A549 (cell line): ENCODE measurements around the gene LRRC4C. TPM values are rescaled to one million over a fixed set of nuclear protein-coding genes. Genes with fewer than 3 reads are reported as not detected.

Experiments used
- ATAC-seq, 2 experiments: fragments of 200-7000 bp in 1 of 2; fragments of >200 bp in 1 of 2; cut with Nextera tagmentation in 1 of 2; cut with Tn5 transposase in 1 of 2; 3 replicates each; pipeline versions ENCODE4 v1.8.0 to v1.9.1; 2018 to 2020; ENCODE audit warnings: mild to moderate bottlenecking in 1 of 2, moderate library complexity in 1 of 2
- CTCF ChIA-PET: fragments of 300-600 bp; sonication (Branson Sonifier 250); formaldehyde crosslinking; extraction: SDS; loops from one replicate; lab custom pipeline; 2021; ENCODE audit warnings: antibody characterized with exemption, inconsistent platforms; lab: Yijun Ruan, JAX
- POLR2A ChIA-PET: fragments of 350-600 bp; formaldehyde crosslinking; extraction: SDS; loops from one replicate; lab custom pipeline; 2021; ENCODE audit warnings: antibody characterized with exemption, inconsistent platforms; lab: Yijun Ruan, JAX
- DNase-seq, 2 experiments: peaks; one replicate each; pipeline versions ENCODE4 v3.0.0 to v3.0.0-alpha.2; 2011 to 2016; ENCODE audit warnings: low read depth in 1 of 2, low spot score in 1 of 2
- FAIRE-seq: peaks from 2 replicates; lab custom pipeline; 2011; peaks lifted over from hg19 to GRCh38; lab: Jason Lieb, UNC
- H3K27ac ChIP-seq, 2 experiments: fragments of >200 bp; sonication (Bioruptor Twin); formaldehyde crosslinking; 3 replicates each; pipeline ENCODE4 v1.5.1; 2016 to 2017
- H3K4me1 ChIP-seq: fragments of >200 bp; sonication (Bioruptor Twin); formaldehyde crosslinking; 3 replicates; pipeline ENCODE4 v1.6.1; 2016
- H3K4me2 ChIP-seq: fragments of >200 bp; sonication (Bioruptor Twin); formaldehyde crosslinking; 3 replicates; pipeline ENCODE4 v1.6.1; 2016
- H3K4me3 ChIP-seq: fragments of >200 bp; sonication (Bioruptor Twin); formaldehyde crosslinking; 3 replicates; pipeline ENCODE4 v1.5.1; 2016
- H3K9me3 ChIP-seq: fragments of >200 bp; sonication (Bioruptor Twin); formaldehyde crosslinking; 3 replicates; pipeline ENCODE4 v1.6.1; 2016
- CEBPB ChIP-seq, 2 experiments: fragments of >200 bp in 1 of 2; sonication (Bioruptor Twin) in 1 of 2; formaldehyde crosslinking in 1 of 2; IDR thresholded peaks; 2 replicates each; pipeline ENCODE4 v1.6.1; 2012 to 2016
- CHD2 ChIP-seq: fragments of 150-350 bp; IDR thresholded peaks from 2 replicates; pipeline ENCODE4 v1.6.1; 2014; ENCODE audit warnings: low read length; ENCODE audit not compliant: partially characterized antibody
- ESRRA ChIP-seq: fragments of 150-350 bp; IDR thresholded peaks from 2 replicates; pipeline ENCODE4 v1.6.1; 2014; ENCODE audit warnings: mild to moderate bottlenecking, low read length, borderline replicate concordance
- FOSB ChIP-seq: fragments of 250-450 bp; sonication (Bioruptor Pico); IDR thresholded peaks from 2 replicates; pipeline ENCODE4 v1.5.0; 2020; ENCODE audit warnings: mild to moderate bottlenecking, moderate library complexity
- GATA3 ChIP-seq: IDR thresholded peaks from 2 replicates; pipeline ENCODE4 v1.6.1; 2012; ENCODE audit warnings: borderline replicate concordance
- HOXA7 ChIP-seq: fragments of 250-450 bp; sonication (Bioruptor Pico); IDR thresholded peaks from 2 replicates; pipeline ENCODE4 v1.5.0; 2020; ENCODE audit warnings: mild to moderate bottlenecking, moderate library complexity
- HOXB5 ChIP-seq: fragments of 250-450 bp; sonication (Bioruptor Pico); IDR thresholded peaks from 2 replicates; pipeline ENCODE4 v1.5.0; 2020; ENCODE audit warnings: mild to moderate bottlenecking, moderate library complexity
- MYC ChIP-seq: IDR thresholded peaks from 2 replicates; pipeline ENCODE4 v1.6.1; 2012; ENCODE audit warnings: mild to moderate bottlenecking, inconsistent platforms, low read length, improper control_type of control experiment, borderline replicate concordance
- NFE2L2 ChIP-seq: fragments of 150-350 bp; conservative IDR thresholded peaks from 2 replicates; pipeline ENCODE4 v1.6.1; 2014; ENCODE audit warnings: low read length
- POLR2AphosphoS2 ChIP-seq: conservative IDR thresholded peaks from 2 replicates; pipeline ENCODE4 v1.6.1; 2012; ENCODE audit warnings: low read length, improper control_type of control experiment, inconsistent platforms
- RAD21 ChIP-seq, 2 experiments: fragments of >200 bp in 1 of 2; sonication (Bioruptor Twin) in 1 of 2; formaldehyde crosslinking in 1 of 2; IDR thresholded peaks in 1 of 2; conservative IDR thresholded peaks in 1 of 2; 2 replicates in 1 of 2; 3 replicates in 1 of 2; pipeline ENCODE4 v1.6.1; 2012 to 2018; ENCODE audit warnings: inconsistent platforms in 1 of 2
- RARB ChIP-seq: fragments of 250-450 bp; sonication (Bioruptor Pico); IDR thresholded peaks from 2 replicates; pipeline ENCODE4 v1.8.0; 2021; ENCODE audit warnings: mild to moderate bottlenecking, moderate library complexity
- SMC3 ChIP-seq: fragments of >200 bp; sonication (Bioruptor Twin); formaldehyde crosslinking; IDR thresholded peaks from 3 replicates; pipeline ENCODE4 v1.6.1; 2018; ENCODE audit warnings: inconsistent platforms
- TFCP2L1 ChIP-seq: fragments of 250-450 bp; sonication (Bioruptor Pico); IDR thresholded peaks from 2 replicates; pipeline ENCODE4 v1.5.0; 2021; ENCODE audit warnings: mild to moderate bottlenecking
- ZC3H11A ChIP-seq: fragments of 450-650 bp; IDR thresholded peaks from 2 replicates; pipeline ENCODE4 v1.6.1; 2014; ENCODE audit warnings: antibody characterized with exemption, mild to moderate bottlenecking
- WGBS: methylation state at CpG from one replicate; pipeline ENCODE4 v1.1.6; 2017; ENCODE audit errors: missing lambda C conversion rate; 5-methylcytosine and 5-hydroxymethylcytosine counted together
- polyA plus RNA-seq, 4 experiments: library from polyadenylated mRNA; depleted of rRNA in 3 of 4; stranded (reverse); fragments of >200 nt; fragmentation: RNase III in 1 of 4; extraction: RNeasy Plus Mini Kit Qiagen cat#74134 plus additional on column Dnase treatment in 1 of 4; gene quantifications; 2 replicates in 3 of 4; 3 replicates in 1 of 4; pipeline ENCODE4 v1.2.3, GENCODE V29; 2011 to 2017
- TF ChIP-seq, protein P1 (sequence below): fragments of 250-450 bp; sonication (Bioruptor Pico); IDR thresholded peaks from 2 replicates; pipeline ENCODE4 v1.5.0; 2021; ENCODE audit warnings: mild to moderate bottlenecking, moderate library complexity, borderline replicate concordance
- TF ChIP-seq, protein P2 (sequence below): fragments of 200-600 bp; sonication (generic); IDR thresholded peaks from 2 replicates; pipeline ENCODE4 v1.6.1; 2016; ENCODE audit warnings: antibody characterized with exemption, mild to moderate bottlenecking, moderate library complexity
- TF ChIP-seq, protein P3 (sequence below): IDR thresholded peaks from 2 replicates; pipeline ENCODE4 v1.6.1; 2012; ENCODE audit warnings: low read depth, borderline replicate concordance
- TF ChIP-seq, protein P4 (sequence below): IDR thresholded peaks from 2 replicates; pipeline ENCODE4 v1.6.1; 2012
- TF ChIP-seq, protein P5 (sequence below): fragments of 150-350 bp; IDR thresholded peaks from 2 replicates; pipeline ENCODE4 v1.6.1; 2014; ENCODE audit warnings: low read depth, mild to moderate bottlenecking, low read length
- TF ChIP-seq, protein P6 (sequence below): fragments of 450-650 bp; IDR thresholded peaks from 2 replicates; pipeline ENCODE4 v1.6.1; 2014; ENCODE audit warnings: antibody characterized with exemption

The LRRC4C gene
- polyA plus RNA-seq, 2 of the 4 experiments (the other 2 are of a cell fraction): not detected

DNA sequence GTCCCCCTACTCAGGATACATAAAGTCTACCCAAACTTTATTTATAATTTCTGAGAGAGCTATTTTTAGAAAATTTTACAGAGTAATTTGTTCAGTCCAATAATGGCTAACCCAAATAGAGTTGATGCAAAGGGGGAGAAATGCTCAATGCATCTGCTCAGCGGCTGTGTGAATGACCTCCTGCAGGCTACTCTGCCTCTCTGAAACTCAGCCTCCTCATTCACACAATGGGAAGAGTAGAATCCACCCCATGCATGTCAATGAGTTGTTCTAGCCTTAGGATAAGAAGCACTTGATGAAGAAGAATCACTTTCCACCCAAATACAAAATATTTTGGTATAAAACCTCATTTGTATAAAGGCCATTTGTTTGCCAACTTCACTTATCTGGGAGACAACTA, 1204.0 kb downstream of the LRRC4C start:
- TF ChIP-seq, protein P1, sequence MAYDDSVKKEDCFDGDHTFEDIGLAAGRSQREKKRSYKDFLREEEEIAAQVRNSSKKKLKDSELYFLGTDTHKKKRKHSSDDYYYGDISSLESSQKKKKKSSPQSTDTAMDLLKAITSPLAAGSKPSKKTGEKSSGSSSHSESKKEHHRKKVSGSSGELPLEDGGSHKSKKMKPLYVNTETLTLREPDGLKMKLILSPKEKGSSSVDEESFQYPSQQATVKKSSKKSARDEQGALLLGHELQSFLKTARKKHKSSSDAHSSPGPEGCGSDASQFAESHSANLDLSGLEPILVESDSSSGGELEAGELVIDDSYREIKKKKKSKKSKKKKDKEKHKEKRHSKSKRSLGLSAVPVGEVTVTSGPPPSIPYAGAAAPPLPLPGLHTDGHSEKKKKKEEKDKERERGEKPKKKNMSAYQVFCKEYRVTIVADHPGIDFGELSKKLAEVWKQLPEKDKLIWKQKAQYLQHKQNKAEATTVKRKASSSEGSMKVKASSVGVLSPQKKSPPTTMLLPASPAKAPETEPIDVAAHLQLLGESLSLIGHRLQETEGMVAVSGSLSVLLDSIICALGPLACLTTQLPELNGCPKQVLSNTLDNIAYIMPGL (CRISPR knock-in tag): no peak
- TF ChIP-seq CEBPB (IDR thresholded peaks at IDR 0.05) (no peak), RAD21 (conservative IDR thresholded peaks at IDR 0.05 in 1 of 2, IDR thresholded peaks at IDR 0.05 in 1 of 2) (no peak), TFCP2L1 (CRISPR knock-in tag) (no peak), RARB (CRISPR knock-in tag) (no peak), NFE2L2 (no peak), HOXB5 (CRISPR knock-in tag) (no peak), POLR2AphosphoS2 (no peak), HOXA7 (CRISPR knock-in tag) (no peak), ZC3H11A (no peak), ESRRA (no peak), CHD2 (no peak), MYC (no peak), SMC3 (no peak), GATA3 (no peak)
- TF ChIP-seq, protein P2, sequence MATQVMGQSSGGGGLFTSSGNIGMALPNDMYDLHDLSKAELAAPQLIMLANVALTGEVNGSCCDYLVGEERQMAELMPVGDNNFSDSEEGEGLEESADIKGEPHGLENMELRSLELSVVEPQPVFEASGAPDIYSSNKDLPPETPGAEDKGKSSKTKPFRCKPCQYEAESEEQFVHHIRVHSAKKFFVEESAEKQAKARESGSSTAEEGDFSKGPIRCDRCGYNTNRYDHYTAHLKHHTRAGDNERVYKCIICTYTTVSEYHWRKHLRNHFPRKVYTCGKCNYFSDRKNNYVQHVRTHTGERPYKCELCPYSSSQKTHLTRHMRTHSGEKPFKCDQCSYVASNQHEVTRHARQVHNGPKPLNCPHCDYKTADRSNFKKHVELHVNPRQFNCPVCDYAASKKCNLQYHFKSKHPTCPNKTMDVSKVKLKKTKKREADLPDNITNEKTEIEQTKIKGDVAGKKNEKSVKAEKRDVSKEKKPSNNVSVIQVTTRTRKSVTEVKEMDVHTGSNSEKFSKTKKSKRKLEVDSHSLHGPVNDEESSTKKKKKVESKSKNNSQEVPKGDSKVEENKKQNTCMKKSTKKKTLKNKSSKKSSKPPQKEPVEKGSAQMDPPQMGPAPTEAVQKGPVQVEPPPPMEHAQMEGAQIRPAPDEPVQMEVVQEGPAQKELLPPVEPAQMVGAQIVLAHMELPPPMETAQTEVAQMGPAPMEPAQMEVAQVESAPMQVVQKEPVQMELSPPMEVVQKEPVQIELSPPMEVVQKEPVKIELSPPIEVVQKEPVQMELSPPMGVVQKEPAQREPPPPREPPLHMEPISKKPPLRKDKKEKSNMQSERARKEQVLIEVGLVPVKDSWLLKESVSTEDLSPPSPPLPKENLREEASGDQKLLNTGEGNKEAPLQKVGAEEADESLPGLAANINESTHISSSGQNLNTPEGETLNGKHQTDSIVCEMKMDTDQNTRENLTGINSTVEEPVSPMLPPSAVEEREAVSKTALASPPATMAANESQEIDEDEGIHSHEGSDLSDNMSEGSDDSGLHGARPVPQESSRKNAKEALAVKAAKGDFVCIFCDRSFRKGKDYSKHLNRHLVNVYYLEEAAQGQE: no peak
- TF ChIP-seq, protein P3, sequence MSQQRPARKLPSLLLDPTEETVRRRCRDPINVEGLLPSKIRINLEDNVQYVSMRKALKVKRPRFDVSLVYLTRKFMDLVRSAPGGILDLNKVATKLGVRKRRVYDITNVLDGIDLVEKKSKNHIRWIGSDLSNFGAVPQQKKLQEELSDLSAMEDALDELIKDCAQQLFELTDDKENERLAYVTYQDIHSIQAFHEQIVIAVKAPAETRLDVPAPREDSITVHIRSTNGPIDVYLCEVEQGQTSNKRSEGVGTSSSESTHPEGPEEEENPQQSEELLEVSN: no peak
- TF ChIP-seq, protein P4, sequence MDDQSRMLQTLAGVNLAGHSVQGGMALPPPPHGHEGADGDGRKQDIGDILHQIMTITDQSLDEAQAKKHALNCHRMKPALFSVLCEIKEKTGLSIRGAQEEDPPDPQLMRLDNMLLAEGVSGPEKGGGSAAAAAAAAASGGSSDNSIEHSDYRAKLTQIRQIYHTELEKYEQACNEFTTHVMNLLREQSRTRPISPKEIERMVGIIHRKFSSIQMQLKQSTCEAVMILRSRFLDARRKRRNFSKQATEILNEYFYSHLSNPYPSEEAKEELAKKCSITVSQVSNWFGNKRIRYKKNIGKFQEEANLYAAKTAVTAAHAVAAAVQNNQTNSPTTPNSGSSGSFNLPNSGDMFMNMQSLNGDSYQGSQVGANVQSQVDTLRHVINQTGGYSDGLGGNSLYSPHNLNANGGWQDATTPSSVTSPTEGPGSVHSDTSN: no peak
- TF ChIP-seq, protein P5, sequence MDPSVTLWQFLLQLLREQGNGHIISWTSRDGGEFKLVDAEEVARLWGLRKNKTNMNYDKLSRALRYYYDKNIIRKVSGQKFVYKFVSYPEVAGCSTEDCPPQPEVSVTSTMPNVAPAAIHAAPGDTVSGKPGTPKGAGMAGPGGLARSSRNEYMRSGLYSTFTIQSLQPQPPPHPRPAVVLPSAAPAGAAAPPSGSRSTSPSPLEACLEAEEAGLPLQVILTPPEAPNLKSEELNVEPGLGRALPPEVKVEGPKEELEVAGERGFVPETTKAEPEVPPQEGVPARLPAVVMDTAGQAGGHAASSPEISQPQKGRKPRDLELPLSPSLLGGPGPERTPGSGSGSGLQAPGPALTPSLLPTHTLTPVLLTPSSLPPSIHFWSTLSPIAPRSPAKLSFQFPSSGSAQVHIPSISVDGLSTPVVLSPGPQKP: no peak
- TF ChIP-seq, all 56 proteins: peak for 0
- ChIA-PET CTCF (no interaction called here), POLR2A (no interaction called here)
- Histone ChIP-seq H3K4me2 (no peak overlapping the region), H3K9me3 (no peaks in the 10 kb centered on the region), H3K27ac (no peak overlapping the region), H3K4me3 (no peak overlapping the region), H3K4me1 (no peaks in the 10 kb centered on the region)
- WGBS: 6% methylated on average over 1 of the region's 1 CpG
- no peak for DNase-seq
- FAIRE-seq: no peak
- no peak for ATAC-seq

DNA sequence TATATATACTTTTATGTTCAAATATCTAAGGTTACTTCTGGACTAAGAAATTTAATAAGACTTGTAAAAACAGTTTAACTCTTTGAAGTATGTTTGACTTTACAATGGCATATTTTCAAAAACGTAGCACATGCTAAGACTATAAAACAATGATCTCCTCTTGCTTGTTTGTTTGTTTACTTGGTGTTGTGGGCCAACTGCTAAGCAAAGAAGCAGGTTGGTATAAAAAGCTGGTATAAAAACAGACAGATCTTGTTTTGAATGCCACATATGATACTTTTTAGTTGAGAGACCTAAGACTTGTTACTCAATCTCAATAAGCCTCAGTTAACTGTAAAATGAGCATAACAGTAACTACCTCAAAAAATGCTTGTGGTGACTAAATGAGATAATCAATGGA, 1206.3 kb downstream of the LRRC4C start:
- POLR2A ChIA-PET: no interaction called here
- CTCF ChIA-PET: no interaction called here
- H3K27ac ChIP-seq: no peak overlapping the region
- H3K4me3 ChIP-seq: no peak overlapping the region
- H3K9me3 ChIP-seq: no peaks in the 10 kb centered on the region
- H3K4me1 ChIP-seq: no peaks in the 10 kb centered on the region
- FAIRE-seq (no peak), DNase-seq (no peak), ATAC-seq (no peak)
- WGBS: 2% methylated on average over 1 of the region's 1 CpG
- H3K4me2 ChIP-seq: no peak overlapping the region
- TF ChIP-seq, protein P6, sequence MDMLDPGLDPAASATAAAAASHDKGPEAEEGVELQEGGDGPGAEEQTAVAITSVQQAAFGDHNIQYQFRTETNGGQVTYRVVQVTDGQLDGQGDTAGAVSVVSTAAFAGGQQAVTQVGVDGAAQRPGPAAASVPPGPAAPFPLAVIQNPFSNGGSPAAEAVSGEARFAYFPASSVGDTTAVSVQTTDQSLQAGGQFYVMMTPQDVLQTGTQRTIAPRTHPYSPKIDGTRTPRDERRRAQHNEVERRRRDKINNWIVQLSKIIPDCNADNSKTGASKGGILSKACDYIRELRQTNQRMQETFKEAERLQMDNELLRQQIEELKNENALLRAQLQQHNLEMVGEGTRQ: no peak
- TF ChIP-seq NFE2L2 (no peak), FOSB (CRISPR knock-in tag) (no peak), HOXA7 (CRISPR knock-in tag) (no peak)
- TF ChIP-seq, protein P2: no peak
